Activated T-helper 9 cell treated with anti-CD3 and anti-CD28 coated beads, Interleukin-2, amount 50 U/mL, for 16 hours (primary cell): ENCODE data around the gene MAPK8.

Experiments
- DNase-seq: peaks from one replicate; pipeline ENCODE4 v3.0.0-alpha.2; 2020; ENCODE audit warnings: low read depth

MAPK8 gene

GRCh38 chr10:48450233-48450740 is 143.8 kb downstream of the MAPK8 start:
- DNase-seq, result no peak

GRCh38 chr10:48450741-48451466 is 144.4 kb downstream of the MAPK8 start:
- no peak for DNase-seq

GRCh38 chr10:48451969-48452878 is 145.7 kb downstream of the MAPK8 start:
- DNase-seq, result no peak

- no peak for DNase-seq
These were observed 146.5 kb downstream of the MAPK8 start for GRCh38 chr10:48452879-48453412.

- no peak for DNase-seq
These were observed 147.2 kb downstream of the MAPK8 start for GRCh38 chr10:48453451-48454301.

- no peak for DNase-seq
These were observed 148.0 kb downstream of the MAPK8 start for GRCh38 chr10:48454302-48455054.

- no peak for DNase-seq
These were observed 148.5 kb downstream of the MAPK8 start for GRCh38 chr10:48455055-48455391.

- no peak for DNase-seq
These were observed 149.1 kb downstream of the MAPK8 start for GRCh38 chr10:48455392-48456151.

- no peak for DNase-seq
These were observed 149.9 kb downstream of the MAPK8 start for GRCh38 chr10:48456361-48456804.

GRCh38 chr10:48456808-48457761 is 150.6 kb downstream of the MAPK8 start:
- no peak for DNase-seq

GRCh38 chr10:48457949-48458661 is 151.6 kb downstream of the MAPK8 start:
- no peak for DNase-seq

- DNase-seq, result no peak
These were observed 152.2 kb downstream of the MAPK8 start for GRCh38 chr10:48458662-48459048.

- DNase-seq, result no peak
These were observed 153.0 kb downstream of the MAPK8 start for GRCh38 chr10:48459270-48460150.

GRCh38 chr10:48460182-48460581 is 153.7 kb downstream of the MAPK8 start:
- DNase-seq, result no peak

- no peak for DNase-seq
These were observed 155.4 kb downstream of the MAPK8 start for GRCh38 chr10:48461623-48462481.

GRCh38 chr10:48462482-48463020 is 156.1 kb downstream of the MAPK8 start:
- DNase-seq, result no peak
